ENCODE measurements around the gene EEF2.

DNA sequence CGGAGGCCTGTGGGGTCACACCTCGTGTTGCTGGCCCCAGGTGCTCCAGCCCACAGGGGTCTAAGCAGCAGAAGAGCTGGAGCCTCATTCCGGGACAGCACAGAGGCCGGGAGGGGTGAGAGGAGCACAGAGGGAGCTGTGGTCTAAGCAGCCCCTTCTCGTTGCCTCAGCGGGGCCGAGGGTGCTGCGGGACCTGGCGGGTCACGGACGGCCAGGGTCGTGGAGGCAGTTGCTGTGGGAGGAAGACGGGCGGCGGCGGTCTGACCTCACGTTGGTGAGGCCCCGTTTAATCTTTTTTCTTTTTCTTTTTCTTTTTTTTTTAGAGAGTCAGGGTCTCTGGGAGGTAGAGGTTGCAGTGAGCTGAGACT is 44.0 kb upstream of the EEF2 start:
- TF ChIP-seq, protein P1, sequence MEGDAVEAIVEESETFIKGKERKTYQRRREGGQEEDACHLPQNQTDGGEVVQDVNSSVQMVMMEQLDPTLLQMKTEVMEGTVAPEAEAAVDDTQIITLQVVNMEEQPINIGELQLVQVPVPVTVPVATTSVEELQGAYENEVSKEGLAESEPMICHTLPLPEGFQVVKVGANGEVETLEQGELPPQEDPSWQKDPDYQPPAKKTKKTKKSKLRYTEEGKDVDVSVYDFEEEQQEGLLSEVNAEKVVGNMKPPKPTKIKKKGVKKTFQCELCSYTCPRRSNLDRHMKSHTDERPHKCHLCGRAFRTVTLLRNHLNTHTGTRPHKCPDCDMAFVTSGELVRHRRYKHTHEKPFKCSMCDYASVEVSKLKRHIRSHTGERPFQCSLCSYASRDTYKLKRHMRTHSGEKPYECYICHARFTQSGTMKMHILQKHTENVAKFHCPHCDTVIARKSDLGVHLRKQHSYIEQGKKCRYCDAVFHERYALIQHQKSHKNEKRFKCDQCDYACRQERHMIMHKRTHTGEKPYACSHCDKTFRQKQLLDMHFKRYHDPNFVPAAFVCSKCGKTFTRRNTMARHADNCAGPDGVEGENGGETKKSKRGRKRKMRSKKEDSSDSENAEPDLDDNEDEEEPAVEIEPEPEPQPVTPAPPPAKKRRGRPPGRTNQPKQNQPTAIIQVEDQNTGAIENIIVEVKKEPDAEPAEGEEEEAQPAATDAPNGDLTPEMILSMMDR (conservative IDR thresholded peaks at IDR 0.05; ENCODE audit: low read length), result no peak
- no peak for TF ChIP-seq EZH2phosphoT487 (IDR thresholded peaks at IDR 0.05; ENCODE audit: borderline replicate concordance)

All from Loucy (cell line).